Measurements from ENCODE around the gene SAMD10.

Gene SAMD10

GRCh38 chr20:63976980-63977738, 2.3 kb downstream of the SAMD10 start:
- TF ChIP-seq GATA3 (IDR thresholded peaks at IDR 0.05; ENCODE audit: low read depth, low read length), result no peak
- no peak for TF ChIP-seq GATA2 (IDR thresholded peaks at IDR 0.05; ENCODE audit: low read depth, low read length)

DNA sequence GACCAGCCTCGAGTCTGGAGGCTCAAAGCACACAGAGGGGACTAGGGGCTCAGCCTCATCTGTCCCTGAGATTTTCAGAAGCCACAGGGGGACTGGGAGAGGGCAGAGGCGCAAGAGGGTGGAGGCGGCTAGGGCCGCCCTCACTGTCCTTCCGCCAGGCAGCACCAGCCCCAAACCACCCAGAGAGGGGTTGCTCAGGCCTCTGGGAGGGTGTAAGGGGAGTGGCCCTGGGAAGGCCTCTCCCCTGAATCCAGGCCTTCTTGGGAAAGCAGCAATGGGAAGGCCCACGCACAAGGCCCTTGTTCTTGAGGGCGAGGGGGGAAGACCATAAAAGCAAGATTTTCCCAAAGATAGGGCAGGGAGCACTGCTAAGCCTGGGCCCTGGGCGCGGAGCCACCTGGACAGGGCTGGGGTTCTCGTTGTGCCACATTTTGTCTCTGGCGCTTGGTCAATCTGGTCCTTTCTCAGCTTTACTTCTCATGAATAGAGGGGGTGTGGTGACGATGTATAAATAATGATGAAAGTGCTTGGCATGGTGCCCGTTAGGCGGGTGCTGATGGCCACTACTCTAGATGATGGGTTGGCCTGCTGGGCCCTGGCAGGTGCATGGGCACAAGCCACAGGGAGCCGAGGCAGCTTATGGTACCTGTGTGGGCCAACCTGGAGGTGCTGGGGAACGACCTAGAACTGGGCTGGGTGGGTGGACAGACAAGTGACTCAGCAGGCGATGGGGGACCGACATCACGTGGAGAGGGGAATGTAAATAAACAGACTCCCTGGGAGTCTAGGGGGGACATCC, 4.8 kb downstream of the SAMD10 start:
- TF ChIP-seq GATA2 (IDR thresholded peaks at IDR 0.05; ENCODE audit: low read depth, low read length) (no peak), GATA3 (IDR thresholded peaks at IDR 0.05; ENCODE audit: low read depth, low read length) (no peak)

- TF ChIP-seq GATA3 (IDR thresholded peaks at IDR 0.05; ENCODE audit: low read depth, low read length), result no peak
- TF ChIP-seq GATA2 (IDR thresholded peaks at IDR 0.05; ENCODE audit: low read depth, low read length), result no peak
These were observed 5.6 kb downstream of the SAMD10 start for GRCh38 chr20:63973636-63974401.

DNA sequence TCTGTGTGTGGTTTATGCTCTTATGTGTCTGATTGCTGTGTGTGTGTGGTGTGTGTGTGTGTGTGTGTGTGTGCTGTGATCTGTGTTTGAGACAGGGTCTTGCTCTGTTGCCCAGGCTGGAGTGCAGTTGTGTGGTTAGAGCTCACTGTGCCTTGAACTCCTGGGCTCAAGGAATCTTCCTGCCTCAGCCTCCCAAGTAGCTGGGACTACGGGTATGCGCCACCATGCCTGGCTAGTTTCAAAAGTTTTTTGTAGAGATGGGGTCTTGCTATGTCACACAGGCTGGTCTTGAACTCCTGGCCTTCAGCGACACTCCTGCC, 6.3 kb downstream of the SAMD10 start:
- TF ChIP-seq GATA3 (IDR thresholded peaks at IDR 0.05; ENCODE audit: low read depth, low read length), result no peak
- no peak for TF ChIP-seq GATA2 (IDR thresholded peaks at IDR 0.05; ENCODE audit: low read depth, low read length)

GRCh38 chr20:63972312-63973159, 6.9 kb downstream of the SAMD10 start:
- TF ChIP-seq GATA3 (IDR thresholded peaks at IDR 0.05; ENCODE audit: low read depth, low read length) (no peak), GATA2 (IDR thresholded peaks at IDR 0.05; ENCODE audit: low read depth, low read length) (no peak)

- no peak for TF ChIP-seq GATA2 (IDR thresholded peaks at IDR 0.05; ENCODE audit: low read depth, low read length)
- no peak for TF ChIP-seq GATA3 (IDR thresholded peaks at IDR 0.05; ENCODE audit: low read depth, low read length)
These were observed 8.6 kb downstream of the SAMD10 start for GRCh38 chr20:63970714-63971431.

DNA sequence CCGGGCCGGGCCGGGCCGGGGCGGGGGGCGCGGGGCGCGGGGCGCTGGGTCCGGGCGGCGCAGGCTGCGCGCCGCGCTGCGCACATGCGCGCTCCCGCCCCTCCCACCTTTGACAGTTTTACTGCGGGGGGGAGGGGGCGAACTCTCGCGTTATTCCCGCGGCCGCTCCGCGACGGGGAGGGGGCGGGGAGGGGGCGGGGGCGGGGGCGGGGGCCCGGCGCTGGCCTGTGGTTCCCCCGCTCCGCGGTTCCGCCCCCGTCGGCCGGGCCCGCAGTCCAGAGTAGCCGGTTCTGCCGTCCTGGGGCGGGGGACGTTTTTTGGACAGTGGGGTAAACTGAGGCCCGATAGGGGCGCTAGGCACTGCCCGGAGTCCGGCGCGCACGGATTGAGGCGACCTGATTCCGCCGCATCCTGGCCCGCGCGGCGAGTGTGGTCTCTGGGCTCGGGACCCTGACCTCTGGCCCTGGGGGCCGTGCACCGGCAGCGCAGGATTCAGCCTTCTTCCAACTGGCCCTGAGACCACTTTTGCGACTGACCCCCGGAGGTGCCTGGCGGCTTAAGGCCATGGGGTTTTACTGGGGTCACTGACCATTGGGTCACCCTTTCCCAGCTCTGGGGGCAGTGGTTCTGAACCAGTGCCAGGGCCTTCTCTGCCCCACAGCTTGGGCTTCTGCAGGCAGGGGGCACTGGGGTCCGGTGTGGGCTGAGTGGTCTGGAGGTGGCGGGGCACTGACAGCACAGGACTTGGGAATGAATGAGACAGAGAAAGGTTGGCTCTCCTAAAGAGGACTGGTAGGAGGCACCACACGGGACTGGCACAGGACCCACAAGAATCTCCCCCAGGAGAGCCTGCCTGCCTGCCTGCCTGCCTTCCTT, 9.4 kb downstream of the SAMD10 start, which contains the start of gene ZNF512B:
Gene ZNF512B, minus strand, starts transcription at position 93 of the 876 bp plus-strand sequence. CDS start 1,980 bp downstream, outside the sequence.
- no peak for TF ChIP-seq GATA2 (IDR thresholded peaks at IDR 0.05; ENCODE audit: low read depth, low read length)
- no peak for TF ChIP-seq GATA3 (IDR thresholded peaks at IDR 0.05; ENCODE audit: low read depth, low read length)

DNA sequence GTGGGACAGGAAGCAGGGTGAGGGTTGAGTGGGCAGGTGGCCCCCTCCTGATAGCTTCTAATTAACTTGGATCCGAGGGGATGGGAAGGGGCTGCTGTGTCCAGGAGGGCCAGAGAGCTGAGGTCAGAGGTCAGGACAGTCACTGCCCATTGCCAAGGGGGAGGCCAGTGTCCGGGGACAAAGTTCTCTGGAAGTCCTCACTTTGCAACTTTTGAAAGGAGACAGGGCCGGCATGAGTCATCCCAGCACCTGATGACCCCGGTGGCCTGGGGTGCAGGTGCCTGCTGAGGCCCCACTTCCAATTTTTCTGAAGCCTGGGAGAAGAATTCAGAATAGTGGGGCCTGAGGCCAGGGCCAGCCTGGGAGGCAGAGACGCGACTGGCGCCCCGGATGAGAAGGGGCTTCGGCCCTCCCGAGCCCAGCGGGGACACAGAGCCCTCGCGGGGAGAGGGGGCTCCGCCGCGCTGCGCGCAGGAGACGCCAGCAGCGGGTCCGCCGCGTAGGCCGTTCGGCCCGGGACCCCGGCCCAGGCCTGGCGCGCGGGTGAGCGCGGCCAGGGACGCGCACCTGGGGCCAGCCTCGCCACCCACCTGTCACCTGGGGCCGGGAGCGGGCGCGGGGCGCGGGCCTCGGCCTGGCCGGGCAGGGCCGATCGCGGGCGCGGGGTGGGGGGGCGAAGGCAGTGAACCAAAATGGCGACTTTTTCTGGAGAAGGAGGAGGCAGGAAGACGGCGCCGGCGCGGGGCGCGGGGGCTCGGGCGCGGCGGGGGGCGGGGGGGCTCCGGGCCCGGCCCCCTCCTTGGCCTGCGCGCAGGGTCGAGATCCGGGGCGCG, 10.3 kb downstream of the SAMD10 start:
- TF ChIP-seq GATA3 (IDR thresholded peaks at IDR 0.05; ENCODE audit: low read depth, low read length) (no peak), GATA2 (IDR thresholded peaks at IDR 0.05; ENCODE audit: low read depth, low read length) (no peak)

- TF ChIP-seq GATA3 (IDR thresholded peaks at IDR 0.05; ENCODE audit: low read depth, low read length) (no peak), GATA2 (IDR thresholded peaks at IDR 0.05; ENCODE audit: low read depth, low read length) (no peak)
These were observed 11.1 kb downstream of the SAMD10 start for GRCh38 chr20:63968136-63968927.

DNA sequence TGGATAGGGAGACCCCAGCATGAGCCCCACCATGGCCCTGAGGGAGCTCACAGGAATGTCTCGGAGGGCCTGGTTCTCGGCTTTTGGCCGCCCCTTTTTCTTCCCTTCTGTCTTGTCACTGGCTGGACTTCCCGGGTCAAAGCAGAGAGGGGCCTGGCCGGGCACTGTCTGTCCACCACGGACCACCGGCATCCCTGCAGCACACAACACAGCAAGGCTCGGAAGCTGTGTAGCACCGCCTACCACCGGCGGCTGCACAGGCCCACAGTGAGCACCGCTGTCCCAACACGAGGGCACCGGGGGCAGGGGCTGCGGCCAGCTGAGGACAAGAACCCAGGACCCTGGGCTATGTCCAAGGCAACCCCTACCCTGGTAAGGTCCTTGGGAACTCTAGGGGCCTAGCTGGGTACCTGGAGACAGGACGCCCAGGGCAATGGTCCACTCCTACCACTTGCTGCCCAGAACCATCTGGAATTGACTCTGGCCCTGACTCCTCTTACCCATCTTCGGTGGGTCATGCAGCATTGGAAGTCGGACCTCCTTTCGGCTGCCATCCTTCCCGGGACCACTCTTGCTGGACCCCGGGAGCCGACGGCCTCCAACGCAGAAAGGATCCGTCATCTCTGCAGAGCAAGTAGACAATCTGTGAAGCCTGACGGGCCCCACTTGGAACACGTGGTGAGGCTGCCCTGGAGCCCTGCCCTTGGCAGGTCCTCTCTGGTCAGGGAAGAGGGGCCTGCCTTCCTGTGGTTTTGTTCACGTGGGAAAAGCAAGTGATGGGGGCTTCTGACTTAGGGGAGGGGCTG, 11.9 kb downstream of the SAMD10 start:
- TF ChIP-seq GATA2 (IDR thresholded peaks at IDR 0.05; ENCODE audit: low read depth, low read length) (no peak), GATA3 (IDR thresholded peaks at IDR 0.05; ENCODE audit: low read depth, low read length) (no peak)

Data from SH-SY5Y (cell line).